ENCODE results near the gene RFTN1. TPM values are rescaled to one million over a fixed set of nuclear protein-coding genes. Genes with fewer than 3 reads are reported as not detected.

The RFTN1 gene
- total RNA-seq, 1 experiment from 2014 or later, result 2.2 TPM

- H3K56ac ChIP-seq (ENCODE audit: insufficient read length, low read depth, low read length), result no peak overlapping the region
- Mint-ChIP-seq H3K27me3 (ENCODE audit: low read depth) (no peaks in the 10 kb centered on the region), H3K4me1 (peaks cover 37 to 38% of the 10 kb centered on the region in 2 experiments), H3K36me3 (ENCODE audit: insufficient read depth in 1 of 3, low read depth in 3 of 3) (peaks cover 16 to 23% (median 18%) of the 10 kb centered on the region in 3 experiments; a peak in 6 of 7 replicates), H3K9me3 (no peaks in the 10 kb centered on the region), H3K4me3 (no peak overlapping the region), H3K27ac (no peak overlapping the region)
- no peak overlapping the region for H2BK12ac ChIP-seq (ENCODE audit: insufficient read length, low read depth, low read length)
- no peak overlapping the region for H3K14ac ChIP-seq (ENCODE audit: insufficient read depth, low read length)
- H3T11ph ChIP-seq (ENCODE audit: low read length), result no peak overlapping the region
- H2BK15ac ChIP-seq (ENCODE audit: low read depth, low read length), result no peak overlapping the region
- TF ChIP-seq, protein P1, sequence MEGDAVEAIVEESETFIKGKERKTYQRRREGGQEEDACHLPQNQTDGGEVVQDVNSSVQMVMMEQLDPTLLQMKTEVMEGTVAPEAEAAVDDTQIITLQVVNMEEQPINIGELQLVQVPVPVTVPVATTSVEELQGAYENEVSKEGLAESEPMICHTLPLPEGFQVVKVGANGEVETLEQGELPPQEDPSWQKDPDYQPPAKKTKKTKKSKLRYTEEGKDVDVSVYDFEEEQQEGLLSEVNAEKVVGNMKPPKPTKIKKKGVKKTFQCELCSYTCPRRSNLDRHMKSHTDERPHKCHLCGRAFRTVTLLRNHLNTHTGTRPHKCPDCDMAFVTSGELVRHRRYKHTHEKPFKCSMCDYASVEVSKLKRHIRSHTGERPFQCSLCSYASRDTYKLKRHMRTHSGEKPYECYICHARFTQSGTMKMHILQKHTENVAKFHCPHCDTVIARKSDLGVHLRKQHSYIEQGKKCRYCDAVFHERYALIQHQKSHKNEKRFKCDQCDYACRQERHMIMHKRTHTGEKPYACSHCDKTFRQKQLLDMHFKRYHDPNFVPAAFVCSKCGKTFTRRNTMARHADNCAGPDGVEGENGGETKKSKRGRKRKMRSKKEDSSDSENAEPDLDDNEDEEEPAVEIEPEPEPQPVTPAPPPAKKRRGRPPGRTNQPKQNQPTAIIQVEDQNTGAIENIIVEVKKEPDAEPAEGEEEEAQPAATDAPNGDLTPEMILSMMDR (conservative IDR thresholded peaks at IDR 0.05), result no peak
- no peaks in the 10 kb centered on the region for H3K23me2 ChIP-seq (ENCODE audit: insufficient read length, low read depth, low read length, poor library complexity, severe bottlenecking)
- no peak overlapping the region for H4K91ac ChIP-seq (ENCODE audit: insufficient read length, low read depth, low read length)
- no peak overlapping the region for H3K4me2 ChIP-seq (ENCODE audit: insufficient read depth, insufficient read length, low read length)
- no peaks in the 10 kb centered on the region for H4K20me1 ChIP-seq (ENCODE audit: control insufficient read depth, insufficient read depth, insufficient read length)
- H3K9ac ChIP-seq (ENCODE audit: extremely low read depth, insufficient read length, low read length), result no peak overlapping the region
- no peak overlapping the region for H4K5ac ChIP-seq (ENCODE audit: insufficient read length, low read depth, low read length)
- no CpG with 5 or more reads among the region's 7 CpGs for WGBS (ENCODE audit: extremely low coverage, insufficient read length, low lambda C conversion rate)
- H3K79me1 ChIP-seq (ENCODE audit: insufficient read depth, low read depth, low read length, poor library complexity, severe bottlenecking), result no peaks in the 10 kb centered on the region
- H2BK20ac ChIP-seq (ENCODE audit: low read depth, low read length, poor library complexity, severe bottlenecking), result no peak overlapping the region
- no peak overlapping the region for H2AK5ac ChIP-seq (ENCODE audit: insufficient read length, low read length)
- H3K4me1 ChIP-seq (ENCODE audit: insufficient read depth, low read length), result peaks cover 20% of the 10 kb centered on the region; the same call in 1 of the 2 replicates
- no peak overlapping the region for H3K18ac ChIP-seq (ENCODE audit: insufficient read length, low read depth, low read length)
- H3K23ac ChIP-seq (ENCODE audit: insufficient read length, low read depth, low read length), result no peak overlapping the region
- H3K79me2 ChIP-seq (ENCODE audit: insufficient read depth, low read length), result no peaks in the 10 kb centered on the region
- H3K4ac ChIP-seq (ENCODE audit: low read depth, low read length), result no peak overlapping the region
- no peak overlapping the region for H2BK120ac ChIP-seq (ENCODE audit: low read depth, low read length, poor library complexity, severe bottlenecking)
- H4K8ac ChIP-seq (replicated peaks; ENCODE audit: insufficient read length, low read depth, low read length), result no peak overlapping the region
- no peak overlapping the region for H2BK5ac ChIP-seq (ENCODE audit: insufficient read length, low read length)
- no peaks in the 10 kb centered on the region for H3K27me3 ChIP-seq (ENCODE audit: insufficient read depth, low read length)
- no peaks in the 10 kb centered on the region for H3K9me3 ChIP-seq (ENCODE audit: control insufficient read depth, low read depth, low read length)
- no peak overlapping the region for H3K27ac ChIP-seq (ENCODE audit: insufficient read length, low read depth, low read length)
- no peak for DNase-seq
- no peak overlapping the region for H2AFZ ChIP-seq (ENCODE audit: low read length)
These were observed 208.4 kb downstream of the RFTN1 start for GRCh38 chr3:16305111-16305541.
